Keratinocyte (primary cell): Measurements from ENCODE around the gene IRF6. TPM values are rescaled to one million over a fixed set of nuclear protein-coding genes. Genes with fewer than 3 reads are reported as not detected.

Experiments used
- DNase-seq: peaks from one replicate; pipeline ENCODE4 v3.0.0-alpha.2; 2011; ENCODE audit warnings: low read depth, missing footprints, low spot score
- FAIRE-seq: peaks from 2 replicates; lab custom pipeline; 2011; peaks lifted over from hg19 to GRCh38; lab: Jason Lieb, UNC
- H2AFZ ChIP-seq: 2 replicates; pipeline ENCODE4 v1.6.0; 2012; ENCODE audit warnings: low read length, control low read depth, inconsistent platforms; ENCODE audit not compliant: control insufficient read depth
- H3K27ac ChIP-seq: 2 replicates; pipeline ENCODE4 v1.5.1; 2011; ENCODE audit warnings: low read length; ENCODE audit not compliant: control insufficient read depth, insufficient read depth
- H3K27me3 ChIP-seq: 3 replicates; pipeline ENCODE4 v1.6.0; 2011; ENCODE audit warnings: low read length; ENCODE audit not compliant: control insufficient read depth, insufficient read depth; ENCODE audit errors: extremely low read depth
- H3K36me3 ChIP-seq, 2 experiments: 2 replicates in 1 of 2; 3 replicates in 1 of 2; pipeline ENCODE4 v1.5.1; 2011; ENCODE audit warnings: low read length in 2 of 2, mild to moderate bottlenecking in 1 of 2; ENCODE audit not compliant: control insufficient read depth in 2 of 2, insufficient read depth in 2 of 2; ENCODE audit errors: extremely low read depth in 1 of 2
- H3K4me1 ChIP-seq: 3 replicates; pipeline ENCODE4 v1.5.1; 2011; ENCODE audit warnings: low read length; ENCODE audit not compliant: control insufficient read depth, insufficient read depth; ENCODE audit errors: extremely low read depth
- H3K4me2 ChIP-seq: 3 replicates; pipeline ENCODE4 v1.6.0; 2011; ENCODE audit warnings: low read depth, low read length; ENCODE audit not compliant: control insufficient read depth, insufficient read depth; ENCODE audit errors: extremely low read depth
- H3K4me3 ChIP-seq, 3 experiments: fragments of 200-600 bp in 1 of 3; sonication (generic) in 1 of 3; 2 replicates in 2 of 3; 3 replicates in 1 of 3; pipeline ENCODE4 v1.5.1; 2011 to 2016; ENCODE audit warnings: low read length in 3 of 3, mild to moderate bottlenecking in 3 of 3, control low read depth in 2 of 3, inconsistent platforms in 1 of 3, low read depth in 1 of 3, mixed read lengths in 1 of 3, mixed run types in 1 of 3, moderate library complexity in 1 of 3; ENCODE audit not compliant: control insufficient read depth in 2 of 3, insufficient read depth in 2 of 3; ENCODE audit errors: extremely low read depth in 1 of 3
- H3K79me2 ChIP-seq: 2 replicates; pipeline ENCODE4 v1.6.0; 2012; ENCODE audit warnings: low read length; ENCODE audit not compliant: control insufficient read depth, insufficient read depth
- H3K9ac ChIP-seq: 3 replicates; pipeline ENCODE4 v1.6.0; 2011; ENCODE audit warnings: low read length; ENCODE audit not compliant: control insufficient read depth, insufficient read depth; ENCODE audit errors: extremely low read depth
- H3K9me1 ChIP-seq: 3 replicates; pipeline ENCODE4 v1.6.0; 2011; ENCODE audit warnings: low read length; ENCODE audit not compliant: control insufficient read depth, insufficient read depth; ENCODE audit errors: extremely low read depth
- H3K9me3 ChIP-seq: 2 replicates; pipeline ENCODE4 v1.5.1; 2012; ENCODE audit warnings: low read depth, low read length; ENCODE audit not compliant: control insufficient read depth
- H4K20me1 ChIP-seq: 3 replicates; pipeline ENCODE4 v1.6.0; 2011; ENCODE audit warnings: low read length; ENCODE audit not compliant: control insufficient read depth, insufficient read depth; ENCODE audit errors: extremely low read depth
- CTCF ChIP-seq, 3 experiments: IDR thresholded peaks in 1 of 3; conservative IDR thresholded peaks in 1 of 3; optimal IDR thresholded peaks in 1 of 3; 2 replicates in 2 of 3; 3 replicates in 1 of 3; pipeline versions ENCODE3 to v1.5.1; 2011; ENCODE audit warnings: low read length in 3 of 3, mild to moderate bottlenecking in 3 of 3, moderate library complexity in 2 of 3, control low read depth in 1 of 3, inconsistent platforms in 1 of 3; ENCODE audit not compliant: insufficient read depth in 2 of 3; ENCODE audit errors: extremely low read depth in 1 of 3
- EZH2 ChIP-seq: IDR thresholded peaks from one replicate; pipeline ENCODE4 v1.6.1; 2012; ENCODE audit warnings: inconsistent platforms, mild to moderate bottlenecking, low read length, moderate library complexity
- dilution Hi-C: fragments of 300-500 bp; cut with MboI; formaldehyde crosslinking; loops from one replicate; pipeline ENCODE4 v1.7.0; 2020; ENCODE audit warnings: low sequenced_read_pairs; ENCODE audit not compliant: extremely low pct_ligation_motif_present
- polyA plus RNA-seq, 5 experiments: library from polyadenylated mRNA; depleted of rRNA in 3 of 5; stranded (reverse) in 3 of 5; stranded (forward) in 1 of 5; unstranded in 1 of 5; fragments of >200 nt; gene quantifications; 1 replicate in 1 of 5; 2 replicates in 3 of 5; 3 replicates in 1 of 5; pipeline versions ENCODE4 v1.2.1 to v1.2.3, GENCODE V29; 2011 to 2012; ENCODE audit warnings: missing spikeins in 2 of 5, low read depth in 1 of 5, low replicate concordance in 1 of 5

The IRF6 gene
- polyA plus RNA-seq, 1 donor (not counting 4 experiments of a cell fraction or from before 2014, with no cell fraction given) = 476 TPM

- Histone ChIP-seq H3K36me3 (peaks cover 0 to 2% of the 10 kb centered on the region in 2 experiments), H3K27ac (peak overlapping the region; percentile 69), H3K79me2 (no peaks in the 10 kb centered on the region), H3K4me1 (peaks cover 22% of the 10 kb centered on the region), H3K4me2 (peak overlapping the region; percentile 39), H3K9me3 (no peaks in the 10 kb centered on the region), H3K9ac (peak overlapping the region; percentile 35), H2AFZ (peak overlapping the region; percentile 21), H4K20me1 (no peaks in the 10 kb centered on the region), H3K27me3 (no peaks in the 10 kb centered on the region), H3K4me3 (peak overlapping the region in 1 of 3 experiments; percentile 4), H3K9me1 (no peaks in the 10 kb centered on the region)
- dilution Hi-C loops = no loop called here
- TF ChIP-seq EZH2 (no peak), CTCF (optimal IDR thresholded peaks at IDR 0.05 in 1 of 3, IDR thresholded peaks at IDR 0.05 in 1 of 3, conservative IDR thresholded peaks at IDR 0.05 in 1 of 3; ENCODE audit: extremely low read depth in 1 of 3, insufficient read depth in 2 of 3, low read length in 3 of 3) (no peak)
- FAIRE-seq (peak; percentile 69), DNase-seq (no peak)
Observed at GRCh38 chr1:209769171-209769904, 36.6 kb downstream of the IRF6 start.

- Histone ChIP-seq H3K9me3 (no peaks in the 10 kb centered on the region), H3K4me3 (no peak overlapping the region), H3K27me3 (no peaks in the 10 kb centered on the region), H3K9ac (no peak overlapping the region), H3K4me2 (no peak overlapping the region), H3K4me1 (peaks cover 22% of the 10 kb centered on the region), H4K20me1 (no peaks in the 10 kb centered on the region), H3K79me2 (no peaks in the 10 kb centered on the region), H3K27ac (no peak overlapping the region), H3K9me1 (no peaks in the 10 kb centered on the region), H2AFZ (no peak overlapping the region), H3K36me3 (peaks cover 0 to 2% of the 10 kb centered on the region in 2 experiments)
- DNase-seq (no peak), FAIRE-seq (no peak)
- TF ChIP-seq EZH2 (no peak), CTCF (optimal IDR thresholded peaks at IDR 0.05 in 1 of 3, IDR thresholded peaks at IDR 0.05 in 1 of 3, conservative IDR thresholded peaks at IDR 0.05 in 1 of 3; ENCODE audit: extremely low read depth in 1 of 3, insufficient read depth in 2 of 3, low read length in 3 of 3) (no peak)
- dilution Hi-C loops = no loop called here
Observed at GRCh38 chr1:209768354-209768774, 37.6 kb downstream of the IRF6 start.
